ENCODE results near the gene DAB2IP.

- TF ChIP-seq CTCF (conservative IDR thresholded peaks at IDR 0.05) (no peak), EZH2 (IDR thresholded peaks at IDR 0.05; ENCODE audit: low read depth) (no peak)
Measured at GRCh38 chr9:121833061-121833460, 181.6 kb downstream of the DAB2IP start.

Data from PC-9 (cell line).